Effector CD8-positive, alpha-beta T cell (primary cell): ENCODE data around the gene ROCK2.
"Not testable (repeated sequence)": the region's sequence is repeated elsewhere in the genome, so short reads cannot be mapped to it uniquely, and the experiment has no call there.

ENCODE experiments used
- DNase-seq: peaks from one replicate; lab custom pipeline; 2025; lab: John Stamatoyannopoulos, UW

ROCK2 gene

DNA sequence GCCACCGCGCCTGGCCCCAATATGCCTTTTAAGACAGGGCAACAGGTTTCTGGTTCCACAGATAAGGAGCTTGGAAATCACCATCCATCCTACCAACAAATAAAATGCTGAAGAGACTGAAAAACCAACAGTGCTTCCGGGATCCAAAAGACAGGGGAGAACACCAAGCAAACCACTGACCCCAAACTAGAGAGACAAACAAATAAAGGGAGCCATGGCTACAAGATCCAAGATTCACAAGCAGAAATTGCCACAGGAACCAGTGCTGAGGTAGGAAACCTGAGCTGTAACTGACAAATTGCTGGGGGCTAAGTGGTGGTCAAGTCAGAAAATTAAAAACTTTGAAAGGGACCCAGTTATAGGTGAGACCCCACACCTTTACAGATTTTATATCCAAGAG is 76.5 kb downstream of the ROCK2 start:
- DNase-seq: no peak

DNA sequence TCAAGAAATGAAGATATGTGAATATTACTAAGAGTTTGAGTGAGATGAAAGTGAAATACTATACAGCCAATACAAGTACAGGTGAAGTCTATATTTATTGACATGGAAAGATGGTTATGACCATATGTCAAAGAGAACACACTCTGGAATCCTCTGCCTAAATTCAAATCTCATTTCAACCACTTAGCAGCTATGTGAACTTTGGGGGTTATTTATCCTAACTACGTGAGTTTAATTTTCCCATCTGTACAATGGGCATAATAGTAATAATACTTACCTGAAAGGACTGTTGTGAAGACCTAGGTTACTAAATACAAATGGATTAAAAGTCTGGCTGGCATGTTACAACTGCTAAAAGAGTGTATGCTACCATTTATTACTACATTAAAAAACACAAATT is 79.6 kb downstream of the ROCK2 start:
- DNase-seq: no peak

DNA sequence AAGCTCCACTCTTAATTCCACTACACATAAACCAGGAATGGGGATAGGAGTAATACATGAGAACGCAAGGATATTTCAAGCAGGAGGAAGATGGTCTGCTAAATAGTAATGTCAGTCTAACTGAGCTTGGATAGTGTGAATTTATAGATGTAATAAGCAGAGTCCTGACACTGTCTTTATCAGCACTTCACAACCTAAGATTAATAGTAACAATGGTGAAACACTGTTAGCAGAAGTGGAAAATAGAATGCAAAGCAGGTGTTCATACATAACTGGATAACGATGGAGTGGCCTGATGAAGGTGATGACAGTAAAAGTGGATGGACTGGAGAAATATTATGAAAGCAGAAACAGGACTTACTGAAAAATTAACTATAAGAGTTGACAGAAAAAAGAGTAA is 80.4 kb downstream of the ROCK2 start:
- DNase-seq: no peak

DNA sequence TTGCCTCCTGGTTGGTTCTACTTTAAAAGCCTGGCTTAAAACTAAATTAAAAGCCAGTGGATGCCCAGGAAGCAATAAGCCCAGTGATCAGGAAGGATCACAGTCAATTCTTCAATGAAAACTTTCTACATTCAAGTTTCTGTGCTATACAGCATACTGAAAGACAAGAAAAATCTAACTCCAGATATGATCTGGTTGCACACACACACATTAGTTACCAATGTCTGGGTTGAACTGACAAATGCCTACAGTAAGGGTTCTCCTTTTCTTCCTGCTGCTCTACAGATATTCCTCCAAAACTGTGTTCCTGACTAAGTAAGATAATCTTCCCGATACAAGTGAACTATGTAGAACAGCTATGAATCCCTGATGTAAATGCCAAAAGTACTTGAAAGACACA is 81.3 kb downstream of the ROCK2 start:
- no peak for DNase-seq

- not testable (repeated sequence) for DNase-seq
Measured at GRCh38 chr2:11262438-11262837, 82.0 kb downstream of the ROCK2 start.

DNA sequence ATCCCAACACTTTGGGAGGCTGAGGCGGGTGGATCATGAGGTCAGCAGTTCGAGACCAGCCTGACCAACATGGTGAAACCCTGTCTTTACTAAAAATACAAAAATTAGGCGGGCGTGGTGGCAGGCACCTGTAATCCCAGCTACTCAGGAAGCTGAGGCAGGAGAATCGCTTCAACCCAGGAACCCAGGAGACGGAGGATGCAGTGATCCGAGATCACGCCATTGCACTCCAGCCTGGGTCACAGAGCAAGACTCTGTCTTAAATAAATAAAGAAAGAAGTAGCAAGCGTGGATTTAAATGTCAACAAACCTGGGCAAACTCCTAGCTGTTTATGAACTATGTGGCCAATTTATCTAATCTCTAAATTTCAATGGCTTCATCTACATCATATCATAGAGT is 82.9 kb downstream of the ROCK2 start:
- DNase-seq: not testable (repeated sequence)

DNA sequence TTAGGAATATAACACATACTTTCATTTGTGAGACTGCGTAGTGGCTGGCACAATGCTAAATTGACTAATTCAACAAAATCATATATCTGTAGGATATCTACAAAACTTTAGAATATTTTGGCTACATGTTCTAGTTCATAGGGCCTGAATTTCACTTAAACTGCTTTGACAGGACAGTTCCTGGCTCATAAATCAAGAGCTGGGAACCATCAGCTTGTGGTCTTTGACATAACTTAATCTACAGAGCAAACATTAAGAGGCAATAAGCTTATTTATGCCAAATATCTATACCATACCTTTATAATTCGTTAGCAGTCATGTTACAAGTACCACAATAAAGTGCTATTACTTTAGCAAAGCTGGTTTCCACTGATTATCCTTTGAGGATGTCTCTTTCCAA is 83.5 kb downstream of the ROCK2 start:
- no peak for DNase-seq

DNA sequence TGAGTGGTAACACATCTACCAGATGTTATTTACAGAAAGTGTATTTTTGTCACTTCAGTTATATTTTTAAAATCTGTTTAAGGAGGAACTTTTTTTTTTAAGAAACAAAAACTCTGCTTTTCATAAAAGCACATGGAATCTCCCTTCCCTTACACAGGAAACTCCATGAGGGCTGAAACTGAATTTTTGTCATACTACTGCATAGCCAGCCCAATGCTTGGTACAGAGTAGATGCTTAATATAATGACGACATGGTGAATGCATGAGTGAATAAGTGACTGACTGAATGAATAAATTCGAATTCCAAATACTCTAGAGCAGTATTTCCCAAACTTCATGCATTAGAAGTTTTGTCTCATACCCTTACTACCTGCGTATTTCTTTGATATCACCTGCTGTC is 86.5 kb downstream of the ROCK2 start:
- DNase-seq: no peak

DNA sequence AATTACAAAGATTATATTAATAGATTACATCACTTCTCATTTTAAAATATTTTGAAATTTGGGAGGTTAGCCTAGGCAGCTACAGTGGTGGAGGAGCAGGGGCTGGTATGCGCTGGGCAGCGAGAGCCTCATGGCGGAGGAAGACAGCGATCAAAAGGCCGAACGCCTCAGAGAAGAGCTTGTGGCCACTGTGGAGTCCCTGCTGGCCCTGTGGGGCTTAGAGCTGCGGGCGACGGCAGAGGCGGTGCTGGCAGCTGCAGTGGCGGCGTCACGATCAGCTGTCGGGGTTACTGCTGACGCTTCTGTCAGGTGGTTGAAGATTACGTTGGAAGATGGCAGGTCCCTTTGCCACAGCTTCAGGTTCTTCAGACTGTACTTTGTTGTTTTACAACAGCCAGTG is 87.4 kb downstream of the ROCK2 start:
- no peak for DNase-seq

DNA sequence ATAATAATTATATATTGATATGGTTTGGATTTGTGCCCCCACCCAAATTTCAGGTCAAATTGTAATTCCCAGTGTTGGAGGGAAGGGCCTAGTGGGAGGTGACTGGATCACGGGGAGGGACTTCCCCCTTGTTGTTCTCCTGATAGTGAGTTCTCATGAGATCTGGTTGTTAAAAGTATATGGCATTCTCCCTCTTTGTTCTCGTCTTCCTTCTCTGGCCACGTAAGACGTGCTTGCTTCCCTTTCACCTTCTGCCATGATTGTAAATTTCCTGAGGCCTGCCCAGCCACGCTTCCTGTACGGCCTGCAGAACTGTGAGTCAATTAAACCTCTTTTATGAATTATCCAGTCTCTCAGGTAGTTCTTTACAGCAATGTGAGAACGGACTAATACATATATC is 88.3 kb downstream of the ROCK2 start:
- no peak for DNase-seq

DNA sequence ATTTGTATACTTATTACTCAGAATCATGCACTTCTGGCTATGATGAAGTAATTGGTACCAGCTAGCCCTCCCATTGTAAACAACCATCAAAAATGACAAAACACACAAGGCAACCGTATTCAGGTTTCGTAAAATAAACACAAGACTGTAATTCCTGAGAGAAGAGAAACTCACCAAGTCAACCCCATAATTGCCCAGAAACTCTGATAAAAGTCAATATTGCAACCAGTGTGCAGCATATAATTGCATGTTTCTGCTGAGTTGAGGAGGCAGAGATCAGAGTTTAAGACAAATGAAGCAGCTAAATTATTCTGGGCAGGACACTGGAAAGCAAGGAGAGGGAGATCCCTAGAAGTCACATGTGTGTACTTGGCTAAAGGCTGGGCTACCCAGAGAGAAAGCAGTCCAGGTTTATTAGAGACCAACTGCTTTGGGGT is 90.3 kb downstream of the ROCK2 start:
- no peak for DNase-seq

DNA sequence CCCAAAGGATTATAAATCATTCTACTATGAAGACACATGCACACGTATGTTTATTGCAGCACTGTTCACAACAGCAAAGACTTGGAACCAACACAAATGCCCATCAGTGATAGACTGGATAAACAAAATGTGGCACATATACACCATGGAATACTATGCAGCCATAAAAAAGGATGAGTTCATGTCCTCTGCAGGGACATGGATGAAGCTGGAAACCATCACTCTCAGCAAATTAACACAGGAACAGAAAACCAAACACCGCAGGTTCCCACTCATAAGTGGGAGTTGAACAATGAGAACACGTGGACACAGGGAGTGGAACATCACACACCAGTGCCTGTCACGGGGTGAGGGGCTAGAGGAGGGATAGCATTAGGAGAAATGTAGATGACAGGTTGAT is 92.0 kb downstream of the ROCK2 start:
- DNase-seq: not testable (repeated sequence)

DNA sequence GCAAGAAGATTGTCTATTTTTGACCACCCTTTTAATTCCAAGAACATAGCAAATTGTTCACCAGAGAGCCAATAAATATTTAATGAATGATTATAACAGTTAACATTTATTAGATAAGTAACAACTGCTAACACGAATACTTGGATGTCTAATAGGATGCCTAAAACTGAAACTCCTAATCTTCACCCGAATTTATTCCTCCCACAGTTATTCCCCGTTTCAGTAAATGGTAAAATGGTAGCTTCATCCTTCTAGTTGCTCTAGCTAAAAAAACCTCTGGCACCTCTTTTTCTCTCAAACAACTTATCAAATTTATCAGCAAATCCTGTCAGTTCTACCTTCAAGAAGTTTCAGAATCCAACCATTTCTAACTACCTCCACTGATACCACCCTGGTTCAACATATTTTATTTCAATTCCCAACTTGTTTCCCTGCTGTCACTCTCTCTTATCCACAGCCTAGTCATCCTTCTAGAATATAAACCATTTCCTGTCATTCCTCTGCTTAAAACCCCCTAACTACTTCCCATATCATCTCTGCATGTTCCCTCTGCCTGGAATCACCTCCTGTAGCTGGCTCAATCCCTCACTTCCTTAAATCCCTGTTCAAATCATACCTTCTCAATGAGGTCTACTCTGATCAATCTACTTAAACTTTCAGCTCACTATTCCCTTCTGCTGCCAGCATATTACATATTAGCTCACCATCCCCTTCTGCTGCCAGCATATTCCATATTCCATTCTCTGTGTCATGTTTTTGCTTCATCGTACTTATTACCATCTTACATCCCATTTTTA is 93.8 kb downstream of the ROCK2 start:
- DNase-seq: no peak

DNA sequence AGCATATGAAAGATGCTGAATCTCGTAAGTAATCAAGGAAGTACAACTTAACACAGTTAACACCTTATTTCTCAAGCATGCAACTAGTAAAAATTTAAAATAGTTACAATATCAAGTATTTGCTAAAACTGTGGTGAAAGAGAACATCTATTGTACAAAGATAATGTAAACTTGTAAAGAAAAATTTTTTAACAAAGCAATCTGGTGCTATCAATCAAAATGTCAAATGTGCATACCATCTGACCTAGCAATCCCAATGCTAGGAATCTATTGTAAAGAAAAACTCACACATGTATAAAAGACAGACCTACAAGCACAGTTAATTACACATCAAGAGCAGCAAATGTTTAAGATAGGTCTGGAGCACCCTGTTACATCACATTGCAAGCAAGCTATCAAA is 99.1 kb downstream of the ROCK2 start:
- no peak for DNase-seq

GRCh38 chr2:11244091-11244826 is 100.2 kb downstream of the ROCK2 start:
- DNase-seq: no peak

DNA sequence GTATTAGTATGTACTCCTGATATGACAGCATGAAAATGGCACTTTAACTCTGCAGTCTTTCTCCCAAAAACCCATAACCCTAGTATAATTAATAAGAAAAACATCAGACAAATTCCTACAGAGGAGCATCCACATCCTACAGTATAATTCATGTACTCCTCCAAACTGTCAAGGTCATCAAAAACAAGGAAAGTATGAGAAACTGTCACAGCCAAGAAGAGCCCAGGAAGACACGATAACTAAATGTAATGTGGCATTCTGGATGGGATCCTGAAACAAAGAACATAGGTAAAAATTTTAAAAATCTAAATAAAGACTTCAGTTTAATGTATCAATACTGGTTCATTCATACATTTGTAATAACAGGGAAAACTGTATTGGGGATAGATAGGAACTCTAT is 100.9 kb downstream of the ROCK2 start:
- DNase-seq: no peak

DNA sequence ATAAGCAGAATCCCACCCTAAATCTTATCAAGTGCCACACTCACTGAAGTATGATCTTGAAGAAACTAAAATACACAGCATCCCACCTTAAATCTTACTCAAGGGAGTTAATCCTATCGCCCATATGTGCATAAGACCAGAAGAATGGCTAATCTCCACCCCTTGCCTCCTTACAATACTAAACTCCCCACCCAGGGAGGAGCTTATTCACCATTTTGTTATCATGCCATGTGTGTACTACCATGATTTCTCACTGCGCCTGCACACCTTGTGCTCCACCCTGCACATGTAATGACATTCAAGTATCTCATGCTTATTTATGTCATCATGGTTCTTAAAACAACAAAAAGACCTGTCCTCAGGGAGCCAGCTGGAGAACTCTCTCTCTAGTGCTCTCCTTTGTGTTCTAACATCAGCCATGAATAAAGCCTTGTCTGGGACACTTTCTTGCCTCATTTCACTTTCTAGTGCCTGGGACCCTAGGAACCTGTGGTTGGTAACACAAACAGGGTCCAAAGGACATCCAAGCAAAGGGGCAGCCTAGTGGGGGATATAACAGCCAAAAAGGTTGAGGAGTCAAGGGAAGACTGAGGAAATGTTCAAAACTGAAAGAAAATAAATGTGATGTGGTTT is 101.8 kb downstream of the ROCK2 start:
- no peak for DNase-seq

GRCh38 chr2:11241412-11242203 is 102.8 kb downstream of the ROCK2 start:
- no peak for DNase-seq

GRCh38 chr2:11239666-11240462 is 104.6 kb downstream of the ROCK2 start:
- DNase-seq: no peak

DNA sequence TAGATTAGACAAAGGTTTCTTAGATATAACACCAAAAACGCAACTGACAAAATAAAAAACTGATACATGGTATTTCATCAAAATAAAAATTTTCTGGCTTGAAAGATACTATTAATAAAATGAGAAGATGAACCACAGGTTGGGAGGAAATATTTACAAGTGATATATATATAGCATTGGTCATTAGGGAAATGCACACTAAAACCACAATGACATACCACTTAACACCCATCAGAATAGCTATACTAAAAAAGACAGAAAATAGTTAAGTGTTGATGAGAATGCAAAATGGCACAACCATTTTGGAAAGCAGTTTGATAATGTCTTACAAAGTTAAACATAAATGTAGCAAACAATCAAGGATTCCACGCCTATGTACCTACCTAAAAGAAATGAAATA is 105.3 kb downstream of the ROCK2 start:
- DNase-seq: no peak

- no peak for DNase-seq
Measured at GRCh38 chr2:11237122-11237521, 107.3 kb downstream of the ROCK2 start.
